Ishikawa (cell line): ENCODE results near the gene TM7SF3.

ENCODE experiments used
- CEBPB ChIP-seq: IDR thresholded peaks from 2 replicates; pipeline ENCODE4 v1.6.1; 2012
- CREB1 ChIP-seq: IDR thresholded peaks from 2 replicates; pipeline ENCODE4 v1.6.1; 2012; ENCODE audit warnings: low read depth
- EGR1 ChIP-seq: IDR thresholded peaks from 2 replicates; pipeline ENCODE4 v1.6.1; 2012
- EP300 ChIP-seq: IDR thresholded peaks from 2 replicates; pipeline ENCODE4 v1.6.1; 2012; ENCODE audit warnings: borderline replicate concordance
- FOXM1 ChIP-seq: IDR thresholded peaks from 2 replicates; pipeline ENCODE4 v1.6.1; 2012; ENCODE audit warnings: low read depth, borderline replicate concordance
- NFIC ChIP-seq: IDR thresholded peaks from 2 replicates; pipeline ENCODE4 v1.6.1; 2012
- RAD21 ChIP-seq: IDR thresholded peaks from 2 replicates; pipeline ENCODE4 v1.6.1; 2012; ENCODE audit warnings: low read depth
- TAF1 ChIP-seq: IDR thresholded peaks from 2 replicates; pipeline ENCODE4 v1.6.1; 2012; ENCODE audit warnings: low read depth, mild to moderate bottlenecking
- TCF12 ChIP-seq: IDR thresholded peaks from 2 replicates; pipeline ENCODE4 v1.6.1; 2012; ENCODE audit warnings: low read depth
- TEAD4 ChIP-seq: IDR thresholded peaks from 2 replicates; pipeline ENCODE4 v1.6.1; 2012
- YY1 ChIP-seq: IDR thresholded peaks from 2 replicates; pipeline ENCODE4 v1.6.1; 2012; ENCODE audit warnings: low read depth
- ZBTB7A ChIP-seq: IDR thresholded peaks from 2 replicates; pipeline ENCODE4 v1.6.1; 2012; ENCODE audit warnings: low read depth
- TF ChIP-seq, protein P1 (sequence below): IDR thresholded peaks from 2 replicates; pipeline ENCODE4 v1.6.1; 2012
- TF ChIP-seq, protein P2 (sequence below): IDR thresholded peaks from 2 replicates; pipeline ENCODE4 v1.6.1; 2012; ENCODE audit warnings: low read depth, mild to moderate bottlenecking
- TF ChIP-seq, protein P3 (sequence below): IDR thresholded peaks from 2 replicates; pipeline ENCODE4 v1.6.1; 2012

TM7SF3 gene

DNA sequence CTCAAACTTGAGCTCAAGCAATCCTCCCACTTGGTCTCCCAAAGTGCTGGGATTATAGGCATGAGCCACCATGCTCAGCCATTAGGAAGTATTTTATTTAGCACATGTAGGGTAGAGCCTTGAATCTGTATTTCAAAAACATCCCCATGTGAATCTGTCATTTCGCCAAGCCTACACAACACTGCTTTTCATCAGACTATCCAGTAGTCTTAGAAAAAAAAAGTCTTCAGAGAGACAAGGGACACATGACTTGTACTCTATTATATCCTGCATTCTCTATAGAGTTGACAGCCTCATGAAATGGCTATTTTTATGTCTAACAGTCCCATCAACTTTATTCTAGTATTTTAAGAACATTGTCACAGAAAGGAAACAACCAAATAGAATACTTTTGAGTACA, 35.4 kb downstream of the TM7SF3 start:
- no peak for TF ChIP-seq EGR1
- no peak for TF ChIP-seq YY1
- TF ChIP-seq, protein P1, sequence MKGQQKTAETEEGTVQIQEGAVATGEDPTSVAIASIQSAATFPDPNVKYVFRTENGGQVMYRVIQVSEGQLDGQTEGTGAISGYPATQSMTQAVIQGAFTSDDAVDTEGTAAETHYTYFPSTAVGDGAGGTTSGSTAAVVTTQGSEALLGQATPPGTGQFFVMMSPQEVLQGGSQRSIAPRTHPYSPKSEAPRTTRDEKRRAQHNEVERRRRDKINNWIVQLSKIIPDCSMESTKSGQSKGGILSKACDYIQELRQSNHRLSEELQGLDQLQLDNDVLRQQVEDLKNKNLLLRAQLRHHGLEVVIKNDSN: no peak

DNA sequence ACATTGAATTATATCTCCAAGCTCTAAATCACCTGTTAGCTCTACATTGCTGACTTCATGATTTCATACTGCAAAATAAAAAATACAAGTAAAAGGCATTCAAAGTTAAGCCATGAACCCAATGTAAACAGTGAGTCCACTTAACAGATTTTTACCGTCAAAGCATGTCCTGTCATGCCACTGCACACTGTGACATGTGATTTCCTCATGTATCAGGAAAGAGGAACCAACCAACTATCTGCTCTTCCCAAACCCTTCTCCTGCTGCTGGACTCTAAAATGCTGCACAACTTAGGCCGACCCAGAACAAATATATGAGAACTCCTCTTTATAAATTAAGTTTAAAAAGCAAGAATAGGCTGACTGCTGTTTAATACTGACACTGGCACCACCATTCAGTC, 37.5 kb downstream of the TM7SF3 start:
- TF ChIP-seq, protein P1: no peak
- TF ChIP-seq TCF12 (no peak), FOXM1 (no peak), EP300 (no peak), TAF1 (no peak), NFIC (no peak), ZBTB7A (no peak), TEAD4 (no peak), CREB1 (no peak), EGR1 (no peak), RAD21 (no peak), CEBPB (no peak)
- TF ChIP-seq, protein P2, sequence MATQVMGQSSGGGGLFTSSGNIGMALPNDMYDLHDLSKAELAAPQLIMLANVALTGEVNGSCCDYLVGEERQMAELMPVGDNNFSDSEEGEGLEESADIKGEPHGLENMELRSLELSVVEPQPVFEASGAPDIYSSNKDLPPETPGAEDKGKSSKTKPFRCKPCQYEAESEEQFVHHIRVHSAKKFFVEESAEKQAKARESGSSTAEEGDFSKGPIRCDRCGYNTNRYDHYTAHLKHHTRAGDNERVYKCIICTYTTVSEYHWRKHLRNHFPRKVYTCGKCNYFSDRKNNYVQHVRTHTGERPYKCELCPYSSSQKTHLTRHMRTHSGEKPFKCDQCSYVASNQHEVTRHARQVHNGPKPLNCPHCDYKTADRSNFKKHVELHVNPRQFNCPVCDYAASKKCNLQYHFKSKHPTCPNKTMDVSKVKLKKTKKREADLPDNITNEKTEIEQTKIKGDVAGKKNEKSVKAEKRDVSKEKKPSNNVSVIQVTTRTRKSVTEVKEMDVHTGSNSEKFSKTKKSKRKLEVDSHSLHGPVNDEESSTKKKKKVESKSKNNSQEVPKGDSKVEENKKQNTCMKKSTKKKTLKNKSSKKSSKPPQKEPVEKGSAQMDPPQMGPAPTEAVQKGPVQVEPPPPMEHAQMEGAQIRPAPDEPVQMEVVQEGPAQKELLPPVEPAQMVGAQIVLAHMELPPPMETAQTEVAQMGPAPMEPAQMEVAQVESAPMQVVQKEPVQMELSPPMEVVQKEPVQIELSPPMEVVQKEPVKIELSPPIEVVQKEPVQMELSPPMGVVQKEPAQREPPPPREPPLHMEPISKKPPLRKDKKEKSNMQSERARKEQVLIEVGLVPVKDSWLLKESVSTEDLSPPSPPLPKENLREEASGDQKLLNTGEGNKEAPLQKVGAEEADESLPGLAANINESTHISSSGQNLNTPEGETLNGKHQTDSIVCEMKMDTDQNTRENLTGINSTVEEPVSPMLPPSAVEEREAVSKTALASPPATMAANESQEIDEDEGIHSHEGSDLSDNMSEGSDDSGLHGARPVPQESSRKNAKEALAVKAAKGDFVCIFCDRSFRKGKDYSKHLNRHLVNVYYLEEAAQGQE: no peak
- TF ChIP-seq, protein P3, sequence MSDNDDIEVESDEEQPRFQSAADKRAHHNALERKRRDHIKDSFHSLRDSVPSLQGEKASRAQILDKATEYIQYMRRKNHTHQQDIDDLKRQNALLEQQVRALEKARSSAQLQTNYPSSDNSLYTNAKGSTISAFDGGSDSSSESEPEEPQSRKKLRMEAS: no peak

DNA sequence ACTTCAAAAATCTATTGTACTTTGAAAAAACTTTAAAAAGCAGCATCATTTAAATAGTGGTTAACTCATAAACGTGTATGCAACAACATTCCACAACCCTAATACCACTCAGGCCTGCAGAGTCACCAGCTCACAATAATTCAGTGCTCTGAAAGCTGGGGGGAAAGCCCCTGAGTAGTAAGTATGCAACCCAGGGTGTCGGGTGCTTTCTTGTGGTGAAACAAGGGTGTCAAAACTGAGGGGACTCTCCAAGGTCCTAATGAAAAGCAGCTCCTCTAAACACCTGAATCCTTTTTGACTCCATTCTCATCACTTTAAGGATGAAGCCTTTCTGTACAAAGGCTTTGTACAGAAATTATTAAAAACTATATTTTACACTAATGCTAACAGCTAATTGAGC, 42.2 kb downstream of the TM7SF3 start:
- TF ChIP-seq EGR1 (no peak), TAF1 (no peak), NFIC (no peak), EP300 (no peak), FOXM1 (no peak)
- TF ChIP-seq, protein P2: peak; percentile 19; the same call in 1 of the 2 replicates
- TF ChIP-seq, protein P3: no peak

DNA sequence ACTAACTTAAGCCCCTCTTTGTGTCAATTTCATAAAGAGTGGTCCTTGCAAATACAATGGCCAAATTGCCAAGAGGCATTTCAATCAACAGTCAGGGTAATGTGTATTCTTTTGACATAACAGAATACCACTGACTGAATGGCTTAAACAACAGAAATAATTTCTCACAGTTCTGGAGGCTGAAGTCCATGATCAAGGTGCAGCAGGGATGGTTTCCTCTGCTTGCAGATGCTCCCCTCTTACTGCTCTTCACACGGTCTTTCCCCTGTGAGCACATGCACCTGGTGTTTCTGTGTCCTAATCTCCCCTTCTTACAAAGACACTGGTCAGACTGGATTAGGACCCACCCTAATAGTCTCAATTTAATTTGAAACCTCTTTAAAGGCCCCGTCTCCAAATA, 44.0 kb downstream of the TM7SF3 start:
- no peak for TF ChIP-seq FOXM1
- TF ChIP-seq EGR1: no peak
- TF ChIP-seq, protein P3: no peak
- no peak for TF ChIP-seq CEBPB
- no peak for TF ChIP-seq CREB1
- TF ChIP-seq, protein P2: no peak
- TF ChIP-seq RAD21: no peak
- TF ChIP-seq TEAD4: no peak
- TF ChIP-seq, protein P1: no peak
- no peak for TF ChIP-seq TCF12

DNA sequence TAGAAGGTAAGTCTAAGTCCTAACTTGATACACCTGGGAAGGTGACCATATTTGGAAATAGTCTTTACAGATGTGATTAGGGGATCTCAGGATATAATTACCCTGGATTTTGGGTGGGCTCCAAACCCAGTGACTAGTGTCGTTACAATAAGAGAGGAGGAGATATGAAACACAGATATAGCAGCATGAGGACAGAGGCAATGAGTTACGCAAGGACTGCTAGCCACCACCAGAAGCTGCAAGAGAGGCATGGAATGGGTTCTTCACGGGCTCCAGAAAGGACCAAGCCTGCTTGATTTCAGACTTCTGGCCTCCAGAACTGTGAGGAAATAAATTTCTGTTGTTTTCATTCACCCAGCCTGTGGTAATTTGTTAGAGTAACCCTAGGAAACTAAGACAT, 47.3 kb downstream of the TM7SF3 start:
- no peak for TF ChIP-seq TAF1
- TF ChIP-seq, protein P3: no peak
- TF ChIP-seq EGR1: no peak
- 0 out of 2 replicates have a peak, but pooled peaks have one; percentile 21 for TF ChIP-seq CEBPB
